Small intestine (tissue), 7 donors: ENCODE measurements around the gene ITGB5. TPM values are rescaled to one million over a fixed set of nuclear protein-coding genes. Genes with fewer than 3 reads are reported as not detected.
"Not testable (repeated sequence)": the region's sequence is repeated elsewhere in the genome, so short reads cannot be mapped to it uniquely, and the experiment has no call there.

Experiments
- DNase-seq, 2 donors: peaks; one replicate each; pipeline versions ENCODE4 v3.0.0 to v3.0.0-alpha.2; 2013
- FAIRE-seq: peaks from 2 replicates; lab custom pipeline; 2012; peaks lifted over from hg19 to GRCh38; lab: Jason Lieb, UNC
- H3K27ac ChIP-seq, 3 donors: one replicate each; pipeline ENCODE4 v1.5.1; 2013; ENCODE audit warnings: low read length in 2 of 3, mild to moderate bottlenecking in 2 of 3, control low read depth in 1 of 3, inconsistent platforms in 1 of 3, low read depth in 1 of 3, moderate library complexity in 1 of 3
- H3K27me3 ChIP-seq, 3 donors: one replicate each; pipeline ENCODE4 v1.6.1; 2013; ENCODE audit warnings: low read length in 3 of 3, inconsistent platforms in 1 of 3; ENCODE audit not compliant: control insufficient read depth in 3 of 3, insufficient read depth in 3 of 3
- H3K36me3 ChIP-seq, 3 donors: one replicate each; pipeline ENCODE4 v1.6.1; 2013; ENCODE audit warnings: low read length in 3 of 3, inconsistent platforms in 1 of 3, low read depth in 1 of 3, mild to moderate bottlenecking in 1 of 3, moderate library complexity in 1 of 3; ENCODE audit not compliant: control insufficient read depth in 3 of 3, insufficient read depth in 2 of 3
- H3K4me1 ChIP-seq, 3 donors: one replicate each; pipeline ENCODE4 v1.6.1; 2013; ENCODE audit warnings: low read length in 2 of 3, inconsistent platforms in 1 of 3, low read depth in 1 of 3, mild to moderate bottlenecking in 1 of 3, moderate library complexity in 1 of 3; ENCODE audit not compliant: control insufficient read depth in 3 of 3, insufficient read depth in 2 of 3
- H3K4me3 ChIP-seq, 3 donors: one replicate each; pipeline ENCODE4 v1.5.1; 2013; ENCODE audit warnings: low read length in 3 of 3, control low read depth in 1 of 3, inconsistent platforms in 1 of 3, low read depth in 1 of 3, mild to moderate bottlenecking in 1 of 3, moderate library complexity in 1 of 3
- H3K9me3 ChIP-seq, 2 donors: one replicate each; pipeline ENCODE4 v1.6.1; 2013; ENCODE audit warnings: low read depth in 1 of 2, low read length in 1 of 2; ENCODE audit not compliant: control insufficient read depth in 2 of 2, insufficient read depth in 1 of 2
- WGBS, 3 donors: extraction: QIAGEN DNeasy Blood & Tissue Kit; methylation state at CpG; one replicate each; pipeline ENCODE4 v1.1.7; 2013; 5-methylcytosine and 5-hydroxymethylcytosine counted together
- polyA plus RNA-seq, 4 donors: library from polyadenylated mRNA; stranded (reverse) in 3 of 4; unstranded in 1 of 4; fragments of 200-250 nt in 3 of 4; fragments of 120-200 nt in 1 of 4; gene quantifications; one replicate each; pipeline versions ENCODE4 v1.2.1 to v1.2.3, GENCODE V29; 2013
- donor health status: healthy with polysubstance abuse.
- donor health status: control.
- donor health status: control.
- donor health status: Bipolar disorder and iron deficiency.
- donor health status: healthy.

The ITGB5 gene
- polyA plus RNA-seq, 4 donors: 9.4 to 74.3 (median 21.9) TPM

DNA sequence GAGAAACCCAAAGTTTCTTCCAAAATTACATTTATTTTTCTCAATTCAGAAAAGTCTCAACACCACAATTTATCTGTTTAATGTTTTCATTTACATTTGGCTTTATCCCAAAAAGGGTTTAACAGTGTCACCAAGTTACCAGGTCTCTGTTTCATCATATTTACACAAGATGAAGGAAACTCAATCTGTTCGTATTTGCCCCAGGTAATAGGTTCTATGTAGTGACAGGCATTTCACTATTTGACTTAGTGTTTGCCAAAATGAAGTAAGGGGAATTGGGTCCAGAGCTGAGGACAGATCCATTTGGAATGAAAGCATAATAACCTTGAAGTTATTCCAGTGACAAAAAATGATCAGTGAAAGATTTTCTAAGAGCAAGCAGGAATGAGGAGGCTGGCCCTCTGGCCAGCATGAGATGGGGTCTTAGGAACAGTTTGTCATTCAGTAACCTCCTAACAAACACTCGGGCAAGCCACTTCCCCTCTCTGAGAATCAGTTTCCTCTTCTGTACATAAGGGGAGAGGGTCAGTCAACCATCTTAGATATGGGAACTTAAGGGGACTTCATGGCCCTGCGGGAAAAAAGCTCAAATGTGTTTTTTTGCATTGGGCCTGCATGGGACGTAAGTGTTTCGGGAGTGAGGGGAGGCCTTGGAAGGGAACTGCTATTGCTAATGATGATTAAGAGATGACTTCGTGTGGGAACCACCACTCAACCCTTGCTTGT lies 125.1 kb downstream of the ITGB5 start:
- H3K4me1 ChIP-seq: no peaks in the 10 kb centered on the region
- WGBS, 3 donors: 74 to 80% (median 79%) methylated on average over 6 of the region's 6 CpGs
- H3K27ac ChIP-seq: no peak overlapping the region
- H3K27me3 ChIP-seq: no peaks in the 10 kb centered on the region
- no peak overlapping the region for H3K4me3 ChIP-seq
- H3K36me3 ChIP-seq: peaks cover 2 to 48% (median 5%) of the 10 kb centered on the region in 3 donors
- FAIRE-seq (no peak), DNase-seq (no peak)
- H3K9me3 ChIP-seq: no peaks in the 10 kb centered on the region

- FAIRE-seq: no peak
- H3K27ac ChIP-seq: peak overlapping the region in 1 of 3 donors; percentile 15
- peak; percentile 81 to 88 for DNase-seq
These were observed 125.8 kb downstream of the ITGB5 start for GRCh38 chr3:124761250-124761796.

DNA sequence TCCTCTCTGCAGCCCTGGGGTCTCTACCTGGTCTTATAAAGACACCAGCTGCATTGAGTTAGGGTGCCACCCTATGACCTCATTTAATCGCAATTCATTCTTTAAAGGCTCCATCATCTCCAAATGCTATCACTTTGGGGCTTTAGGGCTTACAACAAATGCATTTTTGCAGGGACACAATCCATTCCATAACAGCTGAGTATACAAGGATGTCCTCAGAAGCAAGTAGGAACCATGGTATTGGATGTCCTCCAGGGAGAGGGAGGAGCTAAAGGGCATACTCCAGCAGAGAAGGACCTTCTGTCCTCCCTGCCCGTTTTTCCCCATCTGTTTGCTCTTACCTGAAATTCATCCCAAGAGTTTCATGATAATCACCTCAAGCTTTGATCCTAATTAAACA lies 126.6 kb downstream of the ITGB5 start:
- no peak overlapping the region for H3K27ac ChIP-seq
- H3K27me3 ChIP-seq: no peaks in the 10 kb centered on the region

More at GRCh38 chr3:124761250-124761796, 125.8 kb downstream of the ITGB5 start:
- no peaks in the 10 kb centered on the region for H3K4me1 ChIP-seq
- H3K27me3 ChIP-seq: no peaks in the 10 kb centered on the region
- H3K4me3 ChIP-seq: no peak overlapping the region
- H3K9me3 ChIP-seq: no peaks in the 10 kb centered on the region
- 6 to 10% (median 8%) methylated on average over 15 of the region's 15 CpGs for WGBS, 3 donors
- peaks cover 2 to 40% (median 5%) of the 10 kb centered on the region in 3 donors for H3K36me3 ChIP-seq

GRCh38 chr3:124759666-124760401 lies 127.3 kb downstream of the ITGB5 start:
- Histone ChIP-seq H3K4me1 (no peaks in the 10 kb centered on the region), H3K27me3 (no peaks in the 10 kb centered on the region), H3K36me3 (peaks cover 0 to 26% (median 5%) of the 10 kb centered on the region in 3 donors), H3K4me3 (no peak overlapping the region), H3K9me3 (no peaks in the 10 kb centered on the region), H3K27ac (no peak overlapping the region)
- WGBS, 3 donors: 80 to 92% (median 90%) methylated on average over 14 of the region's 14 CpGs
- no peak for FAIRE-seq
- DNase-seq: no peak

More for the DNA sequence above, 126.6 kb downstream of the ITGB5 start:
- 37 to 47% (median 44%) methylated on average over 2 of the region's 2 CpGs for WGBS, 3 donors
- no peak overlapping the region for H3K4me3 ChIP-seq
- no peak for FAIRE-seq
- peaks cover 2 to 33% (median 5%) of the 10 kb centered on the region in 3 donors for H3K36me3 ChIP-seq
- H3K4me1 ChIP-seq: no peaks in the 10 kb centered on the region
- DNase-seq: peak in 1 of 2 donors; percentile 39
- no peaks in the 10 kb centered on the region for H3K9me3 ChIP-seq

DNA sequence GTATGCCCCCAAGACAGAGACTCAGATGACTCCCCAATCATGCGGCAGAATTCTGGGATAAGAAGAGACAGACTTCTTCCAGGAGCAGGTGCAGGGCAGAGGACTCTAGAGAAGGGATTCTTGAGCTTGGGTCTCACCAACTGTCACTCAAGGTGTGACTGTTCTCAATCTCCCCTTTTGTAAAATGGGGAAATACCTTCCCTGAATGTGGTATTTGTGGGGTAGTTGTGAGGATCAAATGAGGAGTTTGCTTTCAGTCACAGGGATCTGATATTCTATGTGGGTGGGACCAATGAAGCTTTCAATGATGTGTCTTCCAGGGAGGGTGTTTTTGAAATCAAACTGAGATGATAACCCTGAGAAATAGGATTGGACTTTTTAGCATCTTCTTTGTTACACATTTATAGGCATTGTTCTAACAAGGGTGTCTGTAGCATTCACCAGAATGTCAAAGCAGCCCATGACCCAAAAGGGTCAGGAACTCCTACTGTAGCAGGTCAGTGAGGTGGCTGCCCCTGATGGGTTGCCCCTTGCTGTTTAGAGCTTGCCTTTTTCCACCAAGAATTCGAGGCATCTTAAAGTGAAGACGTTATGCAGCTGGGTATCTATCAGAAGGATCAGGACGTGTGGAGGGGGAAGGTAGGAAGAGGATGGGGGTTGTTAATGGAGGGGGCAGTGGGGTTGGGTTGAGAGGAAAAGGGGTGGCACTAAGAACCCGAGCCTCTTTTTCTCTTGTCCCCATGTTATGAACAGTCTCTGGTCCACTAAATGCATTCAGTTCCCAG lies 128.1 kb downstream of the ITGB5 start:
- H3K27me3 ChIP-seq: no peaks in the 10 kb centered on the region
- H3K9me3 ChIP-seq: no peaks in the 10 kb centered on the region
- DNase-seq (no peak), FAIRE-seq (no peak)
- WGBS, 3 donors: 72 to 75% (median 75%) methylated on average over 5 of the region's 5 CpGs
- H3K36me3 ChIP-seq: peaks cover 0 to 18% (median 2%) of the 10 kb centered on the region in 3 donors
- no peaks in the 10 kb centered on the region for H3K4me1 ChIP-seq
- no peak overlapping the region for H3K27ac ChIP-seq
- H3K4me3 ChIP-seq: no peak overlapping the region

DNA sequence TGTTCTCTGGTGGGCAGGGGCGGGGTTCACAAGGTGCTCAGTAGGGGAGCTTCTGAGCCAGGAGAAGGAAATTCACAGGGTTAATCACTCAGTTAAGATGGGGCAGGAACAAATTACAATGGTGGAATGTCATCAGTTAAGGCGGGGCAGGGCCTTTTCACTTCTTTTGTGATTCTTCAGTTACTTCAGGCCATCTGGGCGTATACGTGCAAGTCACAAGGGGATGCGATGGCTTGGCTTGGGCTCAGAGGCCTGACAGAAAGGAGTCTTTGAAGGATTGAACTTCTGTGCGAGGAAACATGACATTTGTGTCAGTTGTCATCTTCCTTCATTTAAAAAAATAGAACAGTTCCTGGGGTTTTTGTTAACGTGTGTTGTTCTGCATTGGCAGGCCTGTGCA lies 129.2 kb downstream of the ITGB5 start:
- H3K27ac ChIP-seq, H3K9me3 ChIP-seq, H3K4me1 ChIP-seq, H3K27me3 ChIP-seq, DNase-seq, H3K36me3 ChIP-seq, H3K4me3 ChIP-seq, FAIRE-seq: not testable (repeated sequence)
- 78 to 87% (median 86%) methylated on average over 7 of the region's 7 CpGs for WGBS, 3 donors

GRCh38 chr3:124752051-124752450 lies 135.1 kb downstream of the ITGB5 start:
- 68 to 86% (median 78%) methylated on average over 3 of the region's 3 CpGs for WGBS, 3 donors
- Histone ChIP-seq H3K27ac (no peak overlapping the region), H3K27me3 (no peaks in the 10 kb centered on the region), H3K4me1 (no peaks in the 10 kb centered on the region), H3K9me3 (no peaks in the 10 kb centered on the region), H3K4me3 (no peak overlapping the region), H3K36me3 (peaks cover 0 to 12% (median 4%) of the 10 kb centered on the region in 3 donors)
- DNase-seq (no peak), FAIRE-seq (no peak)

DNA sequence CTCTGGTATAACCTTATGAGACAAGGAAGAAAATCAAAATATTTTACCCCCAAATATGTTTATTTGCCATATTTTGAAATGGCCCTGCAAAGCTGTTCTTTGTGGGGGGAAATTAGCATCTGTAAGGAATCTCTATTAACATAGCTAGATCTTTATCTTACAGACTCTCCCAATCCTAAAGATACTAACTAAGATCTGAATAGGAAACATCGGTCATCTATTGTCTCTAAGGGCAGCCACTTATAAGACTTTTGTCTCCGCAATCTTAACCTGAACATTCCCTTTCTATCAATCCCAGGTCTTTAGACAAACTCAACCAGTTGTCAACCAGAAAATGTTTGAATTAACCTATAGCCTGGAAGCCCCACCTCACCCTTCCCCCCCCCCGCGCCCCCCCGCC lies 135.7 kb downstream of the ITGB5 start:
- no peaks in the 10 kb centered on the region for H3K4me1 ChIP-seq
- no peaks in the 10 kb centered on the region for H3K9me3 ChIP-seq
- WGBS, 3 donors: 68 to 78% (median 73%) methylated on average over 5 of the region's 5 CpGs
- FAIRE-seq (no peak), DNase-seq (no peak)
- H3K27ac ChIP-seq: no peak overlapping the region
- no peak overlapping the region for H3K4me3 ChIP-seq
- peaks cover 0 to 17% (median 9%) of the 10 kb centered on the region in 3 donors for H3K36me3 ChIP-seq
- H3K27me3 ChIP-seq: no peaks in the 10 kb centered on the region
